KBM-7 (cell line): ENCODE results near the gene CCDC120.

Experiments
- DNase-seq: peaks from one replicate; pipeline ENCODE4 v3.0.0-alpha.2; 2015
- in situ Hi-C: fragments of 300-500 bp; cut with MboI; formaldehyde crosslinking; loops from 2 replicates; pipeline ENCODE4 v1.14.3; 2020; ENCODE audit warnings: low sequenced_read_pairs, low pct_unique_long_range_greater_than_20kb, mixed read lengths

CCDC120 gene

GRCh38 chrX:49089553-49089952 is 30.8 kb downstream of the CCDC120 start:
- in situ Hi-C loops, result no loop called here

GRCh38 chrX:49096419-49096818 is 37.6 kb downstream of the CCDC120 start:
- no peak for DNase-seq
- in situ Hi-C loops, result no loop called here

More at GRCh38 chrX:49089553-49089952, 30.8 kb downstream of the CCDC120 start:
- DNase-seq, result no peak

GRCh38 chrX:49100704-49101628 is 42.2 kb downstream of the CCDC120 start:
- in situ Hi-C loops, result no loop called here
- peak; percentile 99 for DNase-seq

GRCh38 chrX:49101629-49101984 is 42.8 kb downstream of the CCDC120 start:
- DNase-seq, result no peak
- in situ Hi-C loops, result no loop called here

- no peak for DNase-seq
- in situ Hi-C loops, result no loop called here
Measured at GRCh38 chrX:49102190-49102589, 43.4 kb downstream of the CCDC120 start.

- in situ Hi-C loops, result no loop called here
- no peak for DNase-seq
Measured at GRCh38 chrX:49103637-49104036, 44.8 kb downstream of the CCDC120 start.

GRCh38 chrX:49106296-49106695 is 47.5 kb downstream of the CCDC120 start:
- in situ Hi-C loops, result no loop called here
- no peak for DNase-seq

GRCh38 chrX:49106930-49107329 is 48.1 kb downstream of the CCDC120 start:
- peak; percentile 74 for DNase-seq
- in situ Hi-C loops, result no loop called here

GRCh38 chrX:49108641-49109040 is 49.8 kb downstream of the CCDC120 start:
- in situ Hi-C loops, result no loop called here
- no peak for DNase-seq

- in situ Hi-C loops, result no loop called here
- DNase-seq, result no peak
Measured at GRCh38 chrX:49110417-49110816, 51.6 kb downstream of the CCDC120 start.

GRCh38 chrX:49111791-49112190 is 53.0 kb downstream of the CCDC120 start:
- in situ Hi-C loops, result no loop called here
- DNase-seq, result no peak

GRCh38 chrX:49116076-49116475 is 57.3 kb downstream of the CCDC120 start:
- no peak for DNase-seq
- in situ Hi-C loops, result no loop called here

- in situ Hi-C loops, result no loop called here
- DNase-seq, result no peak
Measured at GRCh38 chrX:49116716-49117115, 57.9 kb downstream of the CCDC120 start.

- no peak for DNase-seq
- in situ Hi-C loops, result no loop called here
Measured at GRCh38 chrX:49117581-49117980, 58.8 kb downstream of the CCDC120 start.
